Esophagus (tissue), 2 donors: ENCODE data around the gene CSRNP3. TPM values are rescaled to one million over a fixed set of nuclear protein-coding genes. Genes with fewer than 3 reads are reported as not detected.

ENCODE experiments used
- H3K27ac ChIP-seq, 2 donors: one replicate each; pipeline ENCODE4 v1.5.1; 2013; ENCODE audit warnings: low read depth in 2 of 2, mild to moderate bottlenecking in 2 of 2, inconsistent platforms in 1 of 2, low read length in 1 of 2, moderate library complexity in 1 of 2
- H3K27me3 ChIP-seq, 2 donors: one replicate each; pipeline ENCODE4 v1.6.1; 2013; ENCODE audit warnings: low read length in 2 of 2, control low read depth in 1 of 2, mild to moderate bottlenecking in 1 of 2; ENCODE audit not compliant: insufficient read depth in 2 of 2, control insufficient read depth in 1 of 2
- H3K36me3 ChIP-seq, 2 donors: one replicate each; pipeline ENCODE4 v1.6.1; 2013; ENCODE audit warnings: low read length in 1 of 2; ENCODE audit not compliant: control insufficient read depth in 2 of 2, insufficient read depth in 2 of 2
- H3K4me1 ChIP-seq, 2 donors: one replicate each; pipeline ENCODE4 v1.6.1; 2013; ENCODE audit warnings: low read length in 1 of 2; ENCODE audit not compliant: control insufficient read depth in 2 of 2, insufficient read depth in 2 of 2
- H3K4me3 ChIP-seq, 2 donors: one replicate each; pipeline ENCODE4 v1.5.1; 2013; ENCODE audit warnings: low read length in 2 of 2, mild to moderate bottlenecking in 2 of 2, low read depth in 1 of 2, moderate library complexity in 1 of 2
- H3K9me3 ChIP-seq, 2 donors: one replicate each; pipeline ENCODE4 v1.6.1; 2013; ENCODE audit warnings: mild to moderate bottlenecking in 2 of 2, low read depth in 1 of 2, low read length in 1 of 2, moderate library complexity in 1 of 2; ENCODE audit not compliant: control insufficient read depth in 2 of 2, insufficient read depth in 1 of 2
- WGBS, 2 donors: extraction: QIAGEN DNeasy Blood & Tissue Kit; methylation state at CpG; one replicate each; pipeline ENCODE4 v1.1.7; 2013; 5-methylcytosine and 5-hydroxymethylcytosine counted together
- polyA plus RNA-seq, 2 donors: library from polyadenylated mRNA; stranded (reverse); fragments of 200-250 nt; gene quantifications; one replicate each; pipeline ENCODE4 v1.2.3, GENCODE V29; 2013
- donor health status: healthy with polysubstance abuse.
- donor health status: Bipolar disorder and iron deficiency.

The CSRNP3 gene
- polyA plus RNA-seq, 2 donors, result 0.38 to 0.55 TPM

GRCh38 chr2:165618806-165619205 lies 149.3 kb downstream of the CSRNP3 start:
- Histone ChIP-seq H3K4me3 (no peak overlapping the region), H3K4me1 (peaks cover 0 to 2% of the 10 kb centered on the region in 2 donors), H3K9me3 (no peaks in the 10 kb centered on the region), H3K27me3 (no peaks in the 10 kb centered on the region), H3K36me3 (no peaks in the 10 kb centered on the region), H3K27ac (no peak overlapping the region)
- 79 to 90% methylated on average over 1 of the region's 1 CpG for WGBS, 2 donors

GRCh38 chr2:165621086-165621560 lies 151.6 kb downstream of the CSRNP3 start:
- 30 to 34% methylated on average over 5 of the region's 5 CpGs for WGBS, 2 donors
- no peaks in the 10 kb centered on the region for H3K36me3 ChIP-seq
- no peak overlapping the region for H3K4me3 ChIP-seq
- H3K27me3 ChIP-seq, result no peaks in the 10 kb centered on the region
- no peak overlapping the region for H3K27ac ChIP-seq
- H3K4me1 ChIP-seq, result peaks cover 0 to 2% of the 10 kb centered on the region in 2 donors
- no peaks in the 10 kb centered on the region for H3K9me3 ChIP-seq

- Histone ChIP-seq H3K4me1 (no peaks in the 10 kb centered on the region), H3K4me3 (no peak overlapping the region), H3K9me3 (no peaks in the 10 kb centered on the region), H3K27ac (no peak overlapping the region), H3K27me3 (no peaks in the 10 kb centered on the region), H3K36me3 (no peaks in the 10 kb centered on the region)
- 96 to 97% methylated on average over 10 of the region's 10 CpGs for WGBS, 2 donors
Measured at GRCh38 chr2:165623161-165623560, 153.7 kb downstream of the CSRNP3 start.

GRCh38 chr2:165623783-165624469 lies 154.4 kb downstream of the CSRNP3 start:
- no peak overlapping the region for H3K4me3 ChIP-seq
- H3K27ac ChIP-seq, result no peak overlapping the region
- no peaks in the 10 kb centered on the region for H3K36me3 ChIP-seq
- H3K27me3 ChIP-seq, result no peaks in the 10 kb centered on the region
- no peaks in the 10 kb centered on the region for H3K9me3 ChIP-seq
- H3K4me1 ChIP-seq, result no peaks in the 10 kb centered on the region
- 91 to 92% methylated on average over 6 of the region's 6 CpGs for whole genome bisulfite sequencing, 2 donors

- H3K4me1 ChIP-seq, result no peaks in the 10 kb centered on the region
- H3K9me3 ChIP-seq, result no peaks in the 10 kb centered on the region
- no peaks in the 10 kb centered on the region for H3K36me3 ChIP-seq
- H3K27me3 ChIP-seq, result no peaks in the 10 kb centered on the region
- H3K4me3 ChIP-seq, result no peak overlapping the region
- no peak overlapping the region for H3K27ac ChIP-seq
- WGBS, 2 donors, result 62 to 78% methylated on average over 1 of the region's 1 CpG
Measured at GRCh38 chr2:165624470-165624800, 154.9 kb downstream of the CSRNP3 start.

- no peaks in the 10 kb centered on the region for H3K9me3 ChIP-seq
- H3K27ac ChIP-seq, result no peak overlapping the region
- no peaks in the 10 kb centered on the region for H3K27me3 ChIP-seq
- no peaks in the 10 kb centered on the region for H3K4me1 ChIP-seq
- H3K36me3 ChIP-seq, result no peaks in the 10 kb centered on the region
- no peak overlapping the region for H3K4me3 ChIP-seq
- WGBS, 2 donors, result 91 to 94% methylated on average over 3 of the region's 3 CpGs
Measured at GRCh38 chr2:165627470-165627869, 158.0 kb downstream of the CSRNP3 start.

- Histone ChIP-seq H3K4me3 (no peak overlapping the region), H3K27ac (no peak overlapping the region), H3K9me3 (no peaks in the 10 kb centered on the region), H3K4me1 (no peaks in the 10 kb centered on the region), H3K27me3 (no peaks in the 10 kb centered on the region), H3K36me3 (no peaks in the 10 kb centered on the region)
- WGBS, 2 donors, result 80 to 85% methylated on average over 2 of the region's 2 CpGs
Measured at GRCh38 chr2:165629776-165630175, 160.3 kb downstream of the CSRNP3 start.

- WGBS, 2 donors, result 74 to 78% methylated on average over 3 of the region's 3 CpGs
- Histone ChIP-seq H3K36me3 (no peaks in the 10 kb centered on the region), H3K4me1 (no peaks in the 10 kb centered on the region), H3K9me3 (no peaks in the 10 kb centered on the region), H3K27me3 (no peaks in the 10 kb centered on the region), H3K27ac (no peak overlapping the region), H3K4me3 (no peak overlapping the region)
Measured at GRCh38 chr2:165630236-165630635, 160.7 kb downstream of the CSRNP3 start.

GRCh38 chr2:165631089-165631488 lies 161.6 kb downstream of the CSRNP3 start:
- Histone ChIP-seq H3K36me3 (no peaks in the 10 kb centered on the region), H3K9me3 (no peaks in the 10 kb centered on the region), H3K27me3 (no peaks in the 10 kb centered on the region), H3K4me1 (no peaks in the 10 kb centered on the region), H3K4me3 (no peak overlapping the region), H3K27ac (no peak overlapping the region)
- 63 to 89% methylated on average over 4 of the region's 4 CpGs for WGBS, 2 donors

- H3K27ac ChIP-seq, result no peak overlapping the region
- no peaks in the 10 kb centered on the region for H3K36me3 ChIP-seq
- no peaks in the 10 kb centered on the region for H3K9me3 ChIP-seq
- no peaks in the 10 kb centered on the region for H3K4me1 ChIP-seq
- no peak overlapping the region for H3K4me3 ChIP-seq
- WGBS, 2 donors, result 84 to 92% methylated on average over 2 of the region's 2 CpGs
- H3K27me3 ChIP-seq, result no peaks in the 10 kb centered on the region
Measured at GRCh38 chr2:165632594-165632993, 163.1 kb downstream of the CSRNP3 start.
